Stimulated activated CD4-positive, alpha-beta T cell treated with anti-CD3 and anti-CD28 coated beads, Interleukin-1b, Interleukin-23, amount 100 ng/mL, for 4 hours (primary cell): ENCODE data around the gene ATF7IP.
"Not testable (repeated sequence)": the region's sequence is repeated elsewhere in the genome, so short reads cannot be mapped to it uniquely, and the experiment has no call there.

ENCODE experiments used
- DNase-seq, 2 donors: peaks; one replicate each; pipeline ENCODE4 v3.0.0-alpha.2; 2020; ENCODE audit warnings: low read depth in 2 of 2

The ATF7IP gene, protein sequence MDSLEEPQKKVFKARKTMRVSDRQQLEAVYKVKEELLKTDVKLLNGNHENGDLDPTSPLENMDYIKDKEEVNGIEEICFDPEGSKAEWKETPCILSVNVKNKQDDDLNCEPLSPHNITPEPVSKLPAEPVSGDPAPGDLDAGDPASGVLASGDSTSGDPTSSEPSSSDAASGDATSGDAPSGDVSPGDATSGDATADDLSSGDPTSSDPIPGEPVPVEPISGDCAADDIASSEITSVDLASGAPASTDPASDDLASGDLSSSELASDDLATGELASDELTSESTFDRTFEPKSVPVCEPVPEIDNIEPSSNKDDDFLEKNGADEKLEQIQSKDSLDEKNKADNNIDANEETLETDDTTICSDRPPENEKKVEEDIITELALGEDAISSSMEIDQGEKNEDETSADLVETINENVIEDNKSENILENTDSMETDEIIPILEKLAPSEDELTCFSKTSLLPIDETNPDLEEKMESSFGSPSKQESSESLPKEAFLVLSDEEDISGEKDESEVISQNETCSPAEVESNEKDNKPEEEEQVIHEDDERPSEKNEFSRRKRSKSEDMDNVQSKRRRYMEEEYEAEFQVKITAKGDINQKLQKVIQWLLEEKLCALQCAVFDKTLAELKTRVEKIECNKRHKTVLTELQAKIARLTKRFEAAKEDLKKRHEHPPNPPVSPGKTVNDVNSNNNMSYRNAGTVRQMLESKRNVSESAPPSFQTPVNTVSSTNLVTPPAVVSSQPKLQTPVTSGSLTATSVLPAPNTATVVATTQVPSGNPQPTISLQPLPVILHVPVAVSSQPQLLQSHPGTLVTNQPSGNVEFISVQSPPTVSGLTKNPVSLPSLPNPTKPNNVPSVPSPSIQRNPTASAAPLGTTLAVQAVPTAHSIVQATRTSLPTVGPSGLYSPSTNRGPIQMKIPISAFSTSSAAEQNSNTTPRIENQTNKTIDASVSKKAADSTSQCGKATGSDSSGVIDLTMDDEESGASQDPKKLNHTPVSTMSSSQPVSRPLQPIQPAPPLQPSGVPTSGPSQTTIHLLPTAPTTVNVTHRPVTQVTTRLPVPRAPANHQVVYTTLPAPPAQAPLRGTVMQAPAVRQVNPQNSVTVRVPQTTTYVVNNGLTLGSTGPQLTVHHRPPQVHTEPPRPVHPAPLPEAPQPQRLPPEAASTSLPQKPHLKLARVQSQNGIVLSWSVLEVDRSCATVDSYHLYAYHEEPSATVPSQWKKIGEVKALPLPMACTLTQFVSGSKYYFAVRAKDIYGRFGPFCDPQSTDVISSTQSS

GRCh38 chr12:14365294-14366208 lies at the start of gene ATF7IP:
Gene ATF7IP (plus strand): TSS chr12:14365682. CDS start chr12:14423916, 58,234 bp downstream.
- DNase-seq: peak; percentile 86 to 91

- no peak for DNase-seq
Observed at GRCh38 chr12:14317362-14318146, 47.9 kb upstream of the ATF7IP start.

DNA sequence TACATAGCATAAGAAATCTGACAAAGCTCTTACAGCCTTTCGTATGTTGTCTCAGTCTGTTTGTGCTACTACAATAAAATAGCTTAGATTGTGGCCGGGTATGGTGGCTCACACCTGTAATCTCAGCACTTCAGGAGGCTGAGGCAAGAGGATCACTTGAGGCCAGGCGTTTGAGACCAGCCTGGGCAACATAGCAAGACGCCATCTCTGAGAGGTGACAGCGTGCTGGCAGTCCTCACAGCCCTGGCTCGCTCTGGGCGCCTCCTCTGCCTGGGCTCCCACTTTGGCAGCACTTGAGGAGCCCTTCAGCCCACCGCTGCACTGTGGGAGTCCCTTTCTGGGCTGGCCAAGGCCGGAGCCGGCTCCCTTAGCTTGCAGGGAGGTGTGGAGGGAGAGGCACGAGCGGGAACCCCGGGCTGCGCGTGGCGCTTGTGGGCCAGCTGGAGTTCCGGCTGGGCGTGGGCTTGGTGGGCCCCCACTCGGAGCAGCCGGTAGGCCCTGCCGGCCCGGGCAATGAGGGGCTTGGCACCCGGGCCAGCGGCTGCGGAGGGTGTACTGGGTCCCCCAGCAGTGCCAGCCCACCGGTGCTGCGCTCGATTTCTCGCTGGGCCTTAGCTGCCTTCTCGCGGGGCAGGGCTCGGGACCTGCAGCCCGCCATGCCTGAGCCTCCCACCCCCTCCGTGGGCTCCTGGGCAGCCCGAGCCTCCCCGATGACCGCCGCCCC lies 45.6 kb upstream of the ATF7IP start:
- not testable (repeated sequence) for DNase-seq

DNA sequence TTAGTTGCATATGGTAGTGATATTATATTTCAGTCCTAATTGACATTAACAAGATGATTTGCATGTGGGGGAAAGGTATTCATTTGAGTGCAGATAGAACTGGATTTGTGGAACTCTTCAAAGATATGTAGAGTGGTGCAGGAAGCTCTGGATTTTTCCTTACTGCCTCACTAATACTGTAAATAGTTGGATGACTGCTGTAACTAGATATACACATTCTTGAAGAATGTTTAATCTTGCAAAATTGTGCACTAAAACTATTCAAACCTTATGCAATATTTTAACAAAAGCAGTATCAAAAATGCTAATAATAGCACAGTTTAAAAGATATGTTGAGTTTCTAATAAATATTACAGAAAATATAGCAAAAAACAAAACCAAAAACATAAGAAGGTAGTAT lies 43.1 kb upstream of the ATF7IP start:
- no peak for DNase-seq

GRCh38 chr12:14325716-14326343 lies 39.7 kb upstream of the ATF7IP start:
- DNase-seq: no peak

GRCh38 chr12:14326699-14327098 lies 38.8 kb upstream of the ATF7IP start:
- DNase-seq: no peak

GRCh38 chr12:14327711-14328110 lies 37.8 kb upstream of the ATF7IP start:
- DNase-seq: no peak

DNA sequence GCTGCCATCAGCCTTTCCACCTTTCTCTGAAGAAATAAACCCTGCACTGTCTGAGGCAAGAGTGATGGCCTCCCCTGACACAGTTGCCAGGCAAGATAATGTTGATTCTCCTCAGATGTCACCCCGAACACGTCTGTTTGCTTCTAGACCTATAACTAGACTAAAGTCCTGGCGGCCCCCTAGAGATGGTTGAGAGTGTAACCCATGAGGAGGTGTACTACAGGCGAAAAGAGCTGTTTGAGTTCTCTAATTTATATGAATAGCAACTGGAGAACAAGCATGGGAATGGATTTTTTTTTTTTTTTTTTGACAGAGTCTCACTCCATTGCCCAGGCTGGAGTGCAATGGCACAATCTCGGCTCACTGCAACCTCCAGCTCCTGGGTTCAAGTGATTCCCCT lies 33.0 kb upstream of the ATF7IP start:
- DNase-seq: no peak

DNA sequence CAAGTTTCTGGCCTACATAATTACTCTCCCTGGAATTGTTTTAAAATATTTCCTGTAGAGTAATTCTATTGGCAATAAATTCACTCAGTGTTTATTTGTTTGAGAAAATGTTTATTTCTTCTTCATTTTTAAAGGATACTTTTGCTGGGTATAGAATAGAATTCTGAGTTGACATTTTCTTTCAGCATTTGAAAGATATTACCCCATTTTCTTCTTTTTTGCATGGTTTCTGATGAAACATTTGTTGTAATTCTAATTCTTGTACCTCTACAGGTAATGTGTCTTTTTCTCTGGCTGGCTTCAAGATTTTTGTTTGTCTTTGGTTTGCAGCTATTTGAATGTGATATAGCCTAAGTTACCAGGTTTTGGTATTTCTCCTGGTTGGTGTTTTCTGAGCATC lies 25.1 kb upstream of the ATF7IP start:
- DNase-seq: no peak

DNA sequence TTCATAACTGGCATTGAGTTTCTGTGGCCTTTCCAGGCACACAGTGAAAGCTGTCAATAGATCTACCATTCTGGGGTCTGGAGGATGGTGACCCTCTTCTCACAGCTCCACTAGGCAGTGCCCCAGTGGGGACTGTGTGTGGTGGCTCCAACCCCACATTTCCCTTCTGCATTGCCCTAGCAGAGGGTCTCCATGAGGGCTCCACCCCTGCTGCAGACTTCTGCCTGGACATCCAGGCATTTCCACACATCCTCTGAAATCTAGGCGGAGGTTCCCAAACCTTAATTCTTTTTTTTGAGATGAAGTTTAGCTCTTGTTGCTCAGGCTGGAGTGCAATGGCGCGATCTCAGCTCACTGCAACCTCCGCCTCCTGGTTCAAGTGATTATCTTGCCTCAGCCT lies 14.0 kb upstream of the ATF7IP start:
- DNase-seq: not testable (repeated sequence)

DNA sequence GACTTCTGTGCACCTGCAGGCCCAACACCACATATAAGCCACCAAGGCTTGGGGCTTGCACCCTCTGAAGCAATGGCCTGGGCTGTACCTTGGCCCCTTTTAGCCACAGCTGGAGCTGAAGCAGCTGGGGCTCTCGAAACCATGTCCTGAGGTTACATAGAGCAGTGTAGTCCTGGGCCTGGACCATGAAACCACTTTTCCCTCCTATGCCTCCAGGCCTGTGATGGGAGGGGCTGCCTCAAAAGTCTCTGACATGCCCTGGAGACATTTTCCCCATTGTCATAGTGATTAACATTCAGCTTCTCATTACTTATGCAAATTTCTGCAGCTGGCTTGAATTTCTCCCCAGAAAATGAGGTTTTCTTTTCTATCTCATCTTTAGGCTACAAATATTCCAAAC lies 13.4 kb upstream of the ATF7IP start:
- DNase-seq: not testable (repeated sequence)

GRCh38 chr12:14354665-14355064 lies 10.8 kb upstream of the ATF7IP start:
- not testable (repeated sequence) for DNase-seq

DNA sequence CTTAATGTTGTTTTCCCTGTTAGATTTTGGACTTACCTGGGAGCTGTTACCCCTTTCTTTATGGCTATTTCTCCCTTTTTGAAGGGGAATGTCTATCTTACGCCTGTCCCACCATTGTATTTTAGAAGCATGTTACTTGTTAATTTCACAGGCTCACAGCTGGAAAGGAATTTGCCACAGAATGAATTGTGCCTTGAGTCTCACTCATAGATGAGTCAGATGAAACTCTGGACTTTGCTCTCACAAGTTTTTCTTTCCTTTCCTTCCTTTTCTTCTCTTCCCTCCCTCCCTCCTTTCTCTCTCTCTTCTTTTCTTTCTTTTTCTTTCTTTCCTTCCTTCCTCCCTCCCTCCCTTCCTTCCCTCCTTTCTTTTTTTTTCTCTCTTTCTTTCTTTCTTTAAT lies 9.3 kb upstream of the ATF7IP start:
- DNase-seq: no peak

DNA sequence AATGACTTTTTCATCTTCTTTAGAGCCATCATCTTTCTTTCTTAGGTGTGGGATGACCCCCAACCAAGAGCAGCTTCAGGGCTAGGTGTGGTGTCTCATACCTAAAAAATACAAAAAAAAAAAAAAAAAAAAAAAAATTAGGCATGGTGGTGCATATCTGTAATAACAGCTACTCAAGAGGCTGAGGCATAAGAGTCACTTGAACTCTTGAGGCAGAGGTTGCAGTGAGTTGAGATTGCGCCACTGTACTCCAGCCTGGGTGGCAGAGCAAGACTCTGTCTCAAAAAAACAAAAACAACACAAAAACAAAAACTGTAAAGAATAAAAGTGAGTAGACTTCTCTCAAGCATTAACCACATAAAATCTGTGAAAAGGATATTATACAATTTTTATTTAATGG lies 8.0 kb upstream of the ATF7IP start:
- DNase-seq: no peak

DNA sequence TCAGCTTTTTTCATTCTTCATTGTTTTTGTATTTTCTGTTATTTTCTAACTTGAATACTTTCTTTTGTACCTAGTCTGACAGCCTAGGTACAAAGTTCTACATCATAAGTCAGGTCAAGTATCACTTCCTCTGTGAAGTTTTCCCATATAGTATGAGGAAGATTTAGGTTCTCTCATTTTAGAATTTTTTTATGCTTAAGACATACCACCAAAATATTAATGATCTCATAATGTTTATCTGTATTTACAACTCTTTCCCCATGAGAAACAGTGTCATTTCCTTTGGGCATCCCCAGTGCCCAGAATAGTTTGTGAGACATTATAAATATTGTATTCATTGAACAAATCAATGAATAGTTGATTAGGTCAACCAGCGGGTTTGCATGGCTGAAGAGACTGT lies 3.1 kb upstream of the ATF7IP start:
- DNase-seq: no peak

DNA sequence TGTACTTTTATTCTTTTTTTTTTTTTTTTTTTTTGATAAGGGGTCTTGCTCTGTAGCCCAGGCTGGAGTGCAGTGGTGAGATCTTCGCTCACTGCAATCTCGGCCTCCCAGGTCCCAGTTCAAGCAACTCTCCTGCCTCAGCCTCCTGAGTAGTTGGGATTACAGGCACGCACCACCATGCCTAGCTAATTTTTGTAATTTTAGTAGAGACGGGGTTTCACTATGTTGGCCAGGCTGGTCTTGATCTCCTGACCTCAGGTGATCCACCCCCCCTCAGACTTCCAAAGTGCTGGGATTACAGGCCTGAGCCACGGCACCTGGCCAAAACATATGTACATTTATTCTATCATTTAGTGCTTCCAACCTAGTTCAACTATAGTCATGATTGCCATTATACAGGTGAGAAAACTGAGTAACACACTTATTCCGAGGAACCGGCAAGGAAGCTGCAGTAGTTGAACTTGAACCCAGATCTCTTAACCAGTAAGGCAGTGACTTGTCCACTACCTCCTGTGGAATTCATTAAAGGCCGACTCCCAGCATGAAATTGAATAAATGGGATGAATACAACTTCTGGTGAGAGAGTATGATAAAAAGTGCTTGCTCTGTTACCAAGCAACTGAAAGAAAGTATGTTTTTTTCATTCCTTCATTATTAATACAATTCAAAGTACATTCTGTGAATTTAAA lies 755 bp upstream of the ATF7IP start:
- no peak for DNase-seq

DNA sequence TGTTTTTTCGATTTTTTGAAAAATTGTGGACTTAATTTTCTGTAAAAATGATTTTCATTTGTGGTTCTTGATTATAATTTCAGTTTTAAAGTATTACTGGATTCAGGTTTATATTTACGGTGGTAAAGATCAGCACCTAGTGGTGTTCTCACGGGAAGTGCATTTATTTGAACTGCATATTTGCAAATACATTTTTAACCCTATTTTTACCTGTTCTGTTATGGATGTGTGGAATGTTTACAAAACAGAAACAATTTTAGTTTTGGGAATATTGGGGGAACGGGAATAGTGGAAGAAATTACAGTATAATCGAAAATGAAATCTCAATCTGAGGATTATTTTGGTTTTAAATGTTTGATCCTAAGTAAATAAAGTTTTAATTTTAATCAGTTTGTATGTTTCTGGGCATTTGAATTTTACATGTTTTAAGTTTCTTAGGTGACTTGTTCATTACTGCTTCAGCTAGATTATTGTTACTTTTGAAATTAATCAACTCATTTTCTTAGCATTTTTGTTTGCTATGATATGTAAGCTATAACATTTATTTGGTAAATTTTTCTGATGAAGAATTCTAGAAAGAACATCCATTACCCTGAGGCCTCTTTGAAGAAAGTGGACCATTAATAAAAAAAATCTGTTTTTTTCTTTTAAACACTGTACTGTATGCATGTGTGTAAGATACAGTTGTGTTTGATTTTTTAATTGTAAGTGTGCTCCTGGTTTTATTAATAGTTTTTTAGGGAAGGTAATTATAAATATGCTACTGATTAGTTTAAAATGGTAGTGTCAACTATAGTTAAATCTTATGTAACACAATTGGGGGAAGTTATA lies 942 bp downstream of the ATF7IP start:
- DNase-seq: no peak
